HG02884 (cell line): ENCODE measurements around the gene HES1.
"Not testable (repeated sequence)": the region's sequence is repeated elsewhere in the genome, so short reads cannot be mapped to it uniquely, and the experiment has no call there.

Experiments used
- ATAC-seq: cut with Tn5 transposase; IDR thresholded peaks from one replicate; pipeline ENCODE4 v1.9.1; 2021; ENCODE audit warnings: mild to moderate bottlenecking, moderate library complexity; ENCODE audit not compliant: unreplicated experiment

The HES1 gene

GRCh38 chr3:194135806-194136518 is at the start of gene HES1:
TSS of gene HES1 (plus strand) at chr3:194136148. CDS start at chr3:194136381, 233 bp downstream.
- ATAC-seq, result peak; percentile 16

DNA sequence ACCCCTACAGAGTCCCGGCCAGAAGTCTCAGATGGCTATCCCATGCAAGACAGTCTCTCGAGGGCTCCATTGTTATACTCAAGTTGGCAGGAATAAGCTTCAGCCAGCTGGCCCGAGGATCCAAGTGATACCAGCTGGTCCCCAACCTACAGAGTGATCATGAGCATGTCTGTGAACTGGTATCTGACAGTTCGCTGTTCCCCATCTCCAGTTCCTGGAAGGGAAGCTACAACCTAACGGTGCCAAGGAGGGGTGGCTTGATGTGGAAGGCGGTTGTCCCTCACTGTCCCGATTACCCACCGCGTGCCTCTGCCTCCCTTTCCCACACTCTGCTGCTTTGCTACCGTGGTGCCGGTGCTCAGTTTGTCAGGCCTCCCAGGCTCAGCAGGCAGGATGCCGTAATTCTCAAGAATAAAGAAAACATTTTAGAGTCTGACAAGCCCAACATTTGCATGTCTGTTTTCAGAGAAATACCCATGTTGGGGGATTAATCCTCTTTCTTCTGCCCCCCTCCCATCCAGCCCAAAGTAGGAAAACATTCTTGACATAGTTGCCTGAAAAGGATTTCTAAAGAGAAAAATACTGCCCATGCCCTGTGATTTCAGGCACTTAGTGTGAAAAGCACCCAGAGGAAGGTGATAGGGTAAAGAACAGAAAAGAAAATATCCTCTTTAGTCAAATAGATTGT is 49.4 kb upstream of the HES1 start:
- ATAC-seq, result no peak

DNA sequence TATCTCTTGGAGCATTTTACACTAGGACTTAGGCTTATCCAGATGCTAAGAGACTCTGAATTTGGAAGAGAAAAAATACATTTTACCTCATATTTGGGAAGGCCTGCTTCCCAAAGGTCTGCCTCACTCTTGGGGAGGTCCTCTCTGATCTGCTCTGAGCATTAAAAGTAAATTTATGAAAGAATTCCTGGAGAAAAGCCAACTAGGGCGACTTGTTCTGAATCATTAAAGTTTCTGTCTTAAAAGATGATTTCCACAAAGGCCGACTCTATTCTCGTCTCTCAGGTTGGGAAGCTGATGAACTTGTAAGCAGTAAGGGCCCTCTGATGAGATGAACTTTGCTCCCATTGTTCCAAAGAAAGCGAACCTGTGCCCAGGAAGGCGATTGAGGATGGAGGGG is 48.7 kb upstream of the HES1 start:
- no peak for ATAC-seq

DNA sequence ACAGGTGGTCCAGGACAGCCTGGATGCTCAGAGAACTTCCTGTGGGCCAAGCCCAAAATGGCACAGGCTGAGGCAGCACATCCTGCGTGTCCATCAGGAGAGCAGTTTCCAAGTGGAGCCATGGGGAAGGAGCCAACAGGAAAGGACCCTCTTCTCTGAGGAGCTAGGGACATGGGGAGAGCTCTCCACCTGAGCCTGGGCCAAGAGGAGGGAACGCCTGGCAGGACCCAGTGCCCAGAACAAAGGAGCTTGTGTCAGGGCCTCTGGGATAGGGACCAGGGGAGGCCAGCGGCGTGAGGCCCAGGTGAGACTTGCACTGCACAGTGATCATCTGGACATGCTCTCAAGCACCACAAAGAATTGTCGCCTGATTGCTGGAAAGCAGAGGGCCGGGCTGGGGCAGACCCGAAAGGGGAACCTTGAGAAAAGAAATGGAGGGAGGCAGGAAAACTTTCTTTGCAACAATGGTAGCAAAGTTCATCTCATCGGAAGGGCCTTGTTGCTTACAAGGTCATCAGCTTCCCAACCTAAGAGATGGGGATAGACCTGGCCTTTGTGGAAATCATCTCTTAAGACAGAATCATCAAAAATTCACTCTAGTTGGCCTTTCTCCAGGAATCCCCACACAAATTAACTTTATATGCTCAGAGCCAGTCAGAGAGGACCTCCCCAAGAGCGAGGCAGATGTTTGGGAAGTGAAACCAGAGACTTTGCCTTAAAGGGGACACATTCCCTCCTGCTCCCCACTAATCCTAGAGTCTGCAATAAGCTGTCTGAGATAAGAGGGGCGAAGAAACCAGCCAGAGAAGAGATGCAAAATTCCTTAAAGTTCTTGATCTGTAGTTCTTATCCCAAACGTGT is 47.7 kb upstream of the HES1 start:
- no peak for ATAC-seq

DNA sequence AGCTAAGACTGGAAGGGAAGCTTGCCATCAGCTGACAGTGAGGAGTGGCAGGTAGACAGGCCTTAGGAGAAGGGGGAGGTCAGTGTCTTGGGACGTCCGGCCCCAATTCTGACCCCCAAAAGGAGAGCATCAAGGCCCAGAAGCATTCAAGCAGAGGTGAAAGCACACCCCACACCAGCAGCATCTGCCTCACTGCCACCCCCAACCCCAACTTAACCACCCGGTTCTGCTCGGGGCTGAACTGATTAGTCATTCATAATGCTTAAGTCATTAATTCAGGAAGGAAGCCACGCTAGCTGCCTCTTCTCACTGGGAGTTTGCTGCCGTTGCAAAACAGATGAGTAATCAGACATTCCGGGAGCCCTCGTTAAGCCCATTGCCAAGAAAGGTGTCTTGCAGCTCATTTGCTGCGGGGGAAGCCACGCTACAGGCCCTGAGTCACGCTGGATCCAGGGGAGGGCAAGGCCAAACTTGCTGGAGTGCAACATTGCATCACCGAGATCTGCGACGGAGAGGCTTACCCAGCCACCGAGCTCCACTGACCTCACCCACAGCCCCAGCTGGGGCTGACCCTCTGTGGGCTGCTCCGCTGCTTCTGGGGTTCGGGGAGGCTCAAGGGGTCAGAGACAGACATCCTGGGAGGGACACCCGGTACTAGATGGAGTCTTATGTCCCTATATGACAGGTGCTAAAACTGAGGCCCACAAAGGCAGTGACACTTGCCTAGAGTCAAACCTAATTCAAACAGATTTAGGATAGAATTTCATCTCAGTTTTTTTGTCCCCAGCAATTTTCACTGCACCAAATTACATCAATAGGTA is 46.4 kb upstream of the HES1 start:
- no peak for ATAC-seq

DNA sequence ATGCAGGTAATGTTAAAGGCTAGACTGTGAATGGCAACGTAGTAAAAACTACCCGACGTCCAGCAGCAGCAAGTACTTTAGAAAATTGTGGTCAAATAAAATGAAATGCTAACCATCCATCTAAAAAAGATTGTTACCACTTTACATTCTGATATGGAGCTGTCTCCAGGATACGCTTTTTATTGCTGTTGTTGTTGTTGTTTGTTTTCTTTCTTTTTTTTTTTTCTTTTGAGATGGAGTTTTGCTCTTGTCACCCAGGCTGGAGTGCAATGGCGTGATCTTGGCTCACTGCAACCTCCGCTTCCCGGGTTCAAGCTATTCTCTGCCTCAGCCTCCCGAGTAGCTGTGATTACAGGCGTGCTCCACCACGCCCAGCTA is 45.8 kb upstream of the HES1 start:
- ATAC-seq, result not testable (repeated sequence)

DNA sequence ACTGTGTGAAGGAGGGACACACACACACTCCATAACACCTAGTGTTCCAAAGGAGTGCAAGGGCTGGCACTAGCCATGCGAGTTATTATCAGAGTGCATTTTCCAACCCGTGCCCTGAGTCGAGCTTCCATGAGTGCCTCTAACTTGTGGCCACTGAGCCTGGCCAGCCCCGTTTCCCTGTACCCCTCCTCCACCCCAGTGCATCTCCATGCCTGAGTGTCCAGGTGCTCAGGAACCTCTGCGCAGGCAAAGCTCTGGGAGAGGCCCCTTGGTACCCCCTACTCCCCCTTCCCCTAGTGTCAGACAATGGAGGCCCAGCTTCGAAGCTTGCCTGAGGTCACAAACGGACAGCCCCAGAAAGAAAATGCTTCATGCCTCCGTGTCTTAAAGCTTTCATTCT is 45.2 kb upstream of the HES1 start:
- ATAC-seq, result no peak

DNA sequence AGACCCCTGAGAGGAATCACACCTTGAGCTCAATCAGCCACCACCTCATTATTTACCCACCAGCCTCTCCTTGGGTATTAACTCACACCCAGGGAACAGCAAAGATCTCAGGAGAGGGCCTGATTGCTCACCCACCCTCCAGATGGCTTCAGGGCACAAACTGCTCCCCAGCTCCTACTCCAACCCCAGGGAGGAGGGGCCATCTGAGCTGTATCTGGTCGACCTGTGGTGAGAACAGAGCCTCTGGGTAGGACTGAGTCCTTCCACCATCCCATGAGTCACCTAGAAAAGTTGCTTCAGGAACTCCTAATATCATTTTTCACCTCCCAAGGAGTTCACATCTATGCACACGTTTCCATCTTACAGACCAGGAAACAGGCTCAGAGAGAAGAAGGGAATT is 44.8 kb upstream of the HES1 start:
- no peak for ATAC-seq

DNA sequence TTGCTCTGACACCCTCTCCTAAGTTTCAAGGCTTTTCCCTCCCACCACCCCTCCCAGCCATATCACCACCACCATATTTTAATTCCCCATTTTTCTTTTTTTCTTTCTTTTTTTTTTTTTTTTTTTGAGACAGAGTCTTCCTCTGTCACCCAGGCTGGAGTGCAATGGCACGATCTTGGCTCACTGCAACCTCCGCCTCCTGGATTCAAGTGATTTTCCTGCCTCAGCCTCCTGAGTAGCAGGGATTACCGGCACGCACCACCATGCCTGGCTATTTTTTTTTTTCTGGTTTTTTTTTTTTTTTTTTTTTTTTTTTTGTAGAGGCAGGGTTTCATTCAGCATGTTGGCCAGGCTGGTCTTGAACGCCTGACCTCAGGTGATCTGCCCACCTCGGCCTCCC is 44.1 kb upstream of the HES1 start:
- not testable (repeated sequence) for ATAC-seq

GRCh38 chr3:194092881-194093301 is 43.1 kb upstream of the HES1 start:
- ATAC-seq, result no peak

DNA sequence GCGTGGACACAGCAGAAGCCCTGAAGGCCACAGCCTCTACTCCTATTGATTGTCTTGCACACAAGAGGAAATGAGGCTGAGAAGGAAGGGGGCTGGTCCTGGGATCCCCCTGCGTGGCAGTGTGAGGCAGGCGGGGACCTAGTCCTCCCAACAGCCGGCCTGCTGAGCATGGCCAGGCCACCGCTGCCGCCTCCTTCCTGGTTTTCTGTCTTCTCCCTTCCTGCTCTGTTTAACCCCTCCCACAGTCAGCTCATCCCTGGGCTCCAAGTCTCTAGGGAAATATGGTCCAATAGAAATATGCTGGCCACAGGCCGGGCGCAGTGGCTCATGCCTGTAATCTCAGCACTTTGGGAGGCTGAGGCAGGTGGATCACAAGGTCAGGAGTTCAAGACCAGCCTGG is 42.1 kb upstream of the HES1 start:
- ATAC-seq, result no peak

DNA sequence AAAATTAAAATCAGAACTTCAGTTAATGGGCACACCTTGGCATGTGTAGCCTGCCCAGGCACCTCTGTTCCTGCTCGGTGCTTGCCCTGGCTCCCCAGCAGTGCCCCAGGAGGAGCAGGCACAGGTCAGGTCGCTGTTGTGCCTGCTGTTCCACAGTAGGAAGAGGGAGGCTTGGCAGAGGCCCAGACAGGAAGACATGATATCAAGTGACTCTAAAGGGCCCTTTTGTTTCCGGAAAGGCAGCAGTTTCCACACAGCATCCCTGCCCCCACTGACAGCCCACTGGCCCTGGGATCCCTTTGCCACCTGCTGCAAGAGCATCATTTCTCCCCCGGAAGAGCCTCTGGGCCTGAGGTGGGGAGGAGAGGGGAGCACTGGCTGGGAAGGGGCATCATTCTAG is 40.5 kb upstream of the HES1 start:
- ATAC-seq, result no peak

DNA sequence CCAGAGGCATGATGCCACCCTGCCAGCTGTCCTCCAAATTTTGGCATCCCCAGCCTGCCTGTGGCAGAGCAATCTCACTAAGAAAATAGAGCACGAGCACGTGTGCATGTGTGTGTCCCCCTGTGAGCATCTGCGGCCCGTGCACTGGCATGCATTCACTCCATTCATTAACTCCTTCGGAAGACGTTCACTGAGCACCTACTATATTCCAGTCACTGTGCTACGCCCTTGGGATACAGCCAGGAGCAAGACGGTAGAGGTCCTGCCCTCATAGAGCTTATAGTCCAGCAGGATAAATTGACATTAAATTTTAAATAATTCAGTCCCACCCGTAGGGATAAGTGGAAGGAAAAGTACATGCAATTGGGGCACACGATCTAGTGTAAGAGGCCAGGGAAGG is 40.0 kb upstream of the HES1 start:
- no peak for ATAC-seq

- ATAC-seq, result no peak
Observed at GRCh38 chr3:194097141-194097882, 38.6 kb upstream of the HES1 start.

GRCh38 chr3:194098081-194098842 is 37.7 kb upstream of the HES1 start:
- no peak for ATAC-seq

DNA sequence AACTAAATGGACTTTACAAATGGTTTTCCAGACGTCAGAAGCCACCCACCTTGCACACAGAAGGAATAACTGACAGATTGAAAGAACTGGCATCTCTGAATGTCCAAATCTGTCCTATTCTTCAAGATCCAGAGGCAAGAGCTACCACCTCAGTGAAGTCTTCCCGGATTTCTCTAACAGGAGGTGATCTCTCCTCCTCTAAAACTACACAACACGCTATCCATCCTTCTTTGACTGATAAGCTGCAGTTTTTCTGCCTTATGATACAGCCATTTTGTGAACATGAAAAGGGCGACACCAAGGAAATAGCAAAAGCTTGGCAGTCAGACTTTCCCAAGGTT is 37.1 kb upstream of the HES1 start:
- no peak for ATAC-seq

DNA sequence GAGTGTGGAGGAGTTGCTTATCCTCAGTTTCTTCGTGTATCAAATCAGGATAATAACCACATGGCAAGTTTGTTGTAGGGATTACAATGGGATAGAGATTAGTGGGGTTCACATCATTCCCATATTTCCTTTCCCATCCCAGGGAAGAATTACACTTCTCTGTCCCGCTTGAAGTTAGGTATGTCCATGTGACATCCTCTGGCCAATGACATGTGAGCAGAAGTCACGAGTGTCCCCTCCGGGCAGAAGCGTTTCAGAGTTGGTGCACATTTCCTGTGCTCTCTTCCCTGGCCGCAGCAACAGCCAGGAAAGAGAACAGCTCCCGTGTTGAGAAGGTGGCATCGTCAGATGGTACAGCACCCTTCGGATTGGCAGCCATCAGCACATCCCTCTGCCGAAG is 36.7 kb upstream of the HES1 start:
- no peak for ATAC-seq

DNA sequence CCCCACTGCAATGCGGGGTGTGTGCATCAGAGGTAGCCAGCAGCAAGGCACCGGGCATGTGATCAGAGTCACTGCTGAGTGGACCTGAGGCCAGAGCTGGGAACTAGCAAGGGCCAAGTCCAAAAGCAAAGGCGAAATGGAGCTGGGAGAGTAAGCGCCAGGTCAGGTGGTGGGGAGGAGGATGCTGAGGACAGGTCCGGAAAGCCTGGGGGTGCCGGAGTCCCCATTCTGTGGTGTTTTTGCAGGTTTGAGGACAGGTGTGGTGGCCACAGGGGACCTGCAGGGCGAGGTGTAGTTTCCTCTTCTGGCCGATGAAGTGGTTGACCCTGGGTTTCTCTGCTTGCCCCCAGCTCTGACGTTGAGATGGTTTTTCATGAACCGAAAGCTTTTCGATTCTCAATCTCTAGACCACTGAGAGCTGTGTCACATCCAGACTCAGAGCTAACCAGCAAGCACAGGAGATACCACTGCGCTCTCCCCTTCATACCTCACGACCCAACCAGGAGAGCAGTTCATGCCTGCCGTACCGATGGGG is 35.0 kb upstream of the HES1 start:
- ATAC-seq, result peak; percentile 80
